ENCODE data around the gene XXYLT1. TPM values are rescaled to one million over a fixed set of nuclear protein-coding genes. Genes with fewer than 3 reads are reported as not detected.

XXYLT1 gene
- total RNA-seq, 1 donor from 2014 or later: 7.6 TPM

DNA sequence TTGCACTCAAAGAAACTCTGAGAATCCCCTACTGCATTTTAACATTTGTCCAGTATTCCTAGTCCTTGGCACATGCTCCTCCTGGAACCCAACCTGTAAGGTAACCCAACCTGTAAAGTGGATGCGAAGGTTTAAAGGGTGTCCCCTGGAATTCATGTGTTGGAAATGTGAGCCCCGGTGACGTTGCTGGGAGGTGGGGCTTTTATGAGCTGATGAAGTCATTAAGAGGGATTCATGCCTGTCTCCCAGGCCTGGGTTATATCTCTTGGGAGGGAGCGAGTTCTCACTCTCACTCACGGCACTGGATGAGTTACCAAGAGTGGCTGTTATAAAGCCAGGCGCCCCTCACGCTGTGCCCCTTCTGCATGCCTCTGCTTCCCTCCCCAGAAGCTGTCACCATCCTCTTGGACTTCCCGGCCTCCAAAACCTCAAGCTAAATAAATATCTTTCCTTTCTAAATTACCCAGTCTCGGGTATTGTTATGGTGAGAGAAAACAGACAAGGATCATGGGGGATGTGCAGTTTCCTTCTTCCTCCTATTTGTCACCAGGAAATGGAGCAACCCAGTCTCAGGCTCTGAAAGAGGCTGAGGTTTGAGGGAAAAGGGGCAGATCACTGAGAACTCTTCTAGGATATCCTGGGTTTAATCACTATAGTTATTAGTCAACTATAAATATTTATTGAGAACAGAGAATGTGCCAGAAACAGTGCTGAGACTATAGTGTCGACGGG is 7.6 kb downstream of the XXYLT1 start:
- no peaks in the 10 kb centered on the region for H3K9me3 Mint-ChIP-seq

DNA sequence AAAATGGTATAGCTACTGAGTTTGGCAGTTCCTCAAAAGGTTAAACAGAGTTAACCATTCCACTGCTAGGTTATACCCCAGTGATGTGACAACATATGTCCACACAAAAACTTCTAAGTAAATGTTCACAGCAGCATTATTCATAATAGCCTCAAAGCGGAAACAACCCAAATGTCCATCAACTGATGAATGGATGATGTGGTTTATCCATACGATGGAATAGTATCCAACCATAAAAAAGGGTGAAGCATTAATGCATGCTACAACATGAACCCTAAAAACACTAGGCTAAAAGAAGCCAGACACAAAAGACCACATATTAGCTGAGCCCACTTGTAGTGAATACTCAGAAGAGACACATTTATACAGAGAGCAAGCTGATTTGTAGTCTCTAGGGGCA is 9.0 kb downstream of the XXYLT1 start:
- DNase-seq: no peak
- H3K27ac Mint-ChIP-seq: no peak overlapping the region
- ChIA-PET POLR2A (interaction anchor here (1.1 to 2.7 kb wide), 3 partner anchors 8 to 579 kb away, joined by 4 to 17 read pairs (median 7); partner anchors contain the start of gene XXYLT1), CTCF (interaction anchor here (1.4 to 6.0 kb wide), 5 partner anchors 9 to 590 kb away, joined by 5 to 48 read pairs (median 12); partner anchors contain the start of genes LSG1 and XXYLT1)
- peaks cover 13% of the 10 kb centered on the region for H3K4me1 Mint-ChIP-seq
- TF ChIP-seq, protein P1, sequence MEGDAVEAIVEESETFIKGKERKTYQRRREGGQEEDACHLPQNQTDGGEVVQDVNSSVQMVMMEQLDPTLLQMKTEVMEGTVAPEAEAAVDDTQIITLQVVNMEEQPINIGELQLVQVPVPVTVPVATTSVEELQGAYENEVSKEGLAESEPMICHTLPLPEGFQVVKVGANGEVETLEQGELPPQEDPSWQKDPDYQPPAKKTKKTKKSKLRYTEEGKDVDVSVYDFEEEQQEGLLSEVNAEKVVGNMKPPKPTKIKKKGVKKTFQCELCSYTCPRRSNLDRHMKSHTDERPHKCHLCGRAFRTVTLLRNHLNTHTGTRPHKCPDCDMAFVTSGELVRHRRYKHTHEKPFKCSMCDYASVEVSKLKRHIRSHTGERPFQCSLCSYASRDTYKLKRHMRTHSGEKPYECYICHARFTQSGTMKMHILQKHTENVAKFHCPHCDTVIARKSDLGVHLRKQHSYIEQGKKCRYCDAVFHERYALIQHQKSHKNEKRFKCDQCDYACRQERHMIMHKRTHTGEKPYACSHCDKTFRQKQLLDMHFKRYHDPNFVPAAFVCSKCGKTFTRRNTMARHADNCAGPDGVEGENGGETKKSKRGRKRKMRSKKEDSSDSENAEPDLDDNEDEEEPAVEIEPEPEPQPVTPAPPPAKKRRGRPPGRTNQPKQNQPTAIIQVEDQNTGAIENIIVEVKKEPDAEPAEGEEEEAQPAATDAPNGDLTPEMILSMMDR (IDR thresholded peaks at IDR 0.05): no peak
- intact Hi-C loops (cut with micrococcal nuclease): loop anchor here (2.0 kb wide), 1 partner anchor 105 kb away; no protein-coding TSS in a partner anchor
- H3K4me3 Mint-ChIP-seq: no peak overlapping the region
- no peak for ATAC-seq (ENCODE audit: low read depth)
- H3K36me3 Mint-ChIP-seq (ENCODE audit: low read depth): no peaks in the 10 kb centered on the region
- H3K27me3 Mint-ChIP-seq: no peaks in the 10 kb centered on the region
- no peaks in the 10 kb centered on the region for H3K9me3 Mint-ChIP-seq

More for the DNA sequence above, 7.6 kb downstream of the XXYLT1 start:
- H3K27ac Mint-ChIP-seq: no peak overlapping the region
- H3K27me3 Mint-ChIP-seq: no peaks in the 10 kb centered on the region
- H3K36me3 Mint-ChIP-seq (ENCODE audit: low read depth): no peaks in the 10 kb centered on the region
- peaks cover 13% of the 10 kb centered on the region for H3K4me1 Mint-ChIP-seq
- H3K4me3 Mint-ChIP-seq: no peak overlapping the region
- CTCF ChIA-PET: interaction anchor here (2.2 to 6.0 kb wide), 3 partner anchors 8 to 592 kb away, joined by 9 to 48 read pairs (median 24); partner anchors contain the start of genes LSG1 and XXYLT1
- DNase-seq (no peak), ATAC-seq (ENCODE audit: low read depth) (no peak)
- intact Hi-C loops (cut with micrococcal nuclease): no loop called here
- POLR2A ChIA-PET: no interaction called here
- TF ChIP-seq, protein P1 (IDR thresholded peaks at IDR 0.05): no peak

DNA sequence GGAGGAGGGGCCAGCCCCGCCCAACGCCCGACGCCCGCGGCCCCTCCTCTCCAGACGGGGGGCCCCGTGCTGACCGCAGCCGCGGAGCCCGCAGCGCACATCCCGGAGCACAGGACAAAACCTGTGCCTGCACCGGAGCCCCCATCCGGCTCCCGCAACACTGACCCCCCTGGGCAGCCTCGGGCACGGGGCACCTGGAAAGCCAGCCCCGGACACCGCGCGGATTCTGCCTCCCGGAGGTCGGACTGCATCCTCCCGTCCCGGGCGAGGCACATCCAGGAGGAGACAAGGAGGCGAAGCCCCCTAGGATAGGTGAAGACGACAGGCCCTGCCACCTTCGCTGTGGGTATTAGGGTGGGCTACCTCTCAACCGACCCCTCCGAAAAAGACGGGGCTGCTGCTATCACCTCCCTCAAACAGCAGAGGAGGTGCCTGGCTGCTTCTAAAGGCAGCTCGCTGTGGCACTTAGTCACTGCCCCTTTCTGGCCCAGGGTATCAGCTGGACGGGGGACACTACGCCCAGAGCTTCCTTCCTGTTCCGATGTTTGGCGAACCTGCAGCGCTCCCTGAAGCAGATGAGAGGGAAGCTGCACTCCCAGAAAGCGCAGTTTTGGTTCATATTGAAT is 10.6 kb downstream of the XXYLT1 start:
- DNase-seq: no peak
- CTCF ChIA-PET: interaction anchor here (0.7 to 6.0 kb wide), 8 partner anchors 11 to 589 kb away, joined by 3 to 48 read pairs (median 9); partner anchors contain the start of genes LSG1 and XXYLT1
- POLR2A ChIA-PET: interaction anchor here (0.6 to 2.7 kb wide), 6 partner anchors 10 to 589 kb away, joined by 3 to 17 read pairs (median 6); partner anchors contain the start of genes FAM43A and LSG1
- H3K4me1 Mint-ChIP-seq: peaks cover 13% of the 10 kb centered on the region
- no peak overlapping the region for H3K27ac Mint-ChIP-seq
- intact Hi-C loops (cut with micrococcal nuclease): loop anchor here (1.0 to 2.0 kb wide), 8 partner anchors 104 to 588 kb away; partner anchors contain the start of gene LSG1
- ATAC-seq (ENCODE audit: low read depth): peak; percentile 2
- H3K9me3 Mint-ChIP-seq: no peaks in the 10 kb centered on the region
- no peaks in the 10 kb centered on the region for H3K36me3 Mint-ChIP-seq (ENCODE audit: low read depth)
- TF ChIP-seq, protein P1 (IDR thresholded peaks at IDR 0.05): no peak
- H3K4me3 Mint-ChIP-seq: peak overlapping the region; percentile 75
- no peaks in the 10 kb centered on the region for H3K27me3 Mint-ChIP-seq

DNA sequence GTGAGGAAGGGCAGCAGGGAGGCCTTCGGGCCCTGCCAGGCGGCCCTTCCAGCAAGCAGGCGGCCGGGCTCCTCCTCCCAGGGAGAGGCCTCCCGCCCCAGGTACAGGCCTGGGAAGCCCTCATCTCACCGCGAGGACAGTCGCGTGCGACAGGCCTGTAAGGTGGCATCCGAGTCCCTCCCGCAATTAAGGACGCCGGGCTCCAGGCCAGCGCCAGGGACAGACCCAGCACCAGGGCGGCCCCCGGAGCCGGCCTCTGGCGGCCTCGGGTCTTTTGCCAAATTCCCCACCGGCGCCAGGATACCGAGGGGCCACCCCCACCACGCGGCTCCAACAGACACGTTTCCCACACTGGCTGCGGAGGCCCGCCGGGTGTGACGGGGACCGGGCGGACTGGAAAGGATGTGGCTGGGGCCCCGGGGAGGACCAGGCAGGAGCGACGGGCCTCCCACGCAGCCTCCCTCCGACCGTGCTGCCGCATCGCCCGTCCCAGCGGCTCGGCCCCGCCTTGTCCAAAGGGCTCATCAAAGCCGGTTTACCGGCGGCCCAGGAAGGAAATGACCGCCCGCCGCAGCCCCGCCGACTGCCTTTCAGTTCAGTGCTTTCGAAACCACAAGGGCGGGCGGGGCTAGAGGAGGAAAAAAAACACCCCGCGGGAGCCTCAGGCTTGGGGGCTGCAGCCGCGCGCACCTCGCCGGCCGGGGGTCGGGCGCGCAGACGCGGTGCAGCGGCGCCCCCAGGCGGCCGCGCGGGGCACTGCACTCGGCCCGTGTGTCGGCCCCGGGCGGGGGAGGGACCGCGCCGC is 11.3 kb downstream of the XXYLT1 start:
- H3K27ac Mint-ChIP-seq: peak overlapping the region; percentile 81
- no peaks in the 10 kb centered on the region for H3K9me3 Mint-ChIP-seq
- TF ChIP-seq, protein P1 (IDR thresholded peaks at IDR 0.05): no peak
- H3K27me3 Mint-ChIP-seq: no peaks in the 10 kb centered on the region
- no peaks in the 10 kb centered on the region for H3K36me3 Mint-ChIP-seq (ENCODE audit: low read depth)
- POLR2A ChIA-PET: interaction anchor here (0.6 to 3.2 kb wide), 5 partner anchors 10 to 577 kb away, joined by 5 to 38 read pairs (median 7); partner anchors contain the start of gene FAM43A
- intact Hi-C loops (cut with micrococcal nuclease): loop anchor here (1.0 to 5.0 kb wide), 10 partner anchors 52 to 587 kb away; partner anchors contain the start of gene LSG1
- H3K4me1 Mint-ChIP-seq: peaks cover 13% of the 10 kb centered on the region
- CTCF ChIA-PET: interaction anchor here (1.0 to 6.0 kb wide), 9 partner anchors 257 to 588 kb away, joined by 3 to 48 read pairs (median 12); partner anchors contain the start of gene LSG1
- peak overlapping the region; percentile 74 for H3K4me3 Mint-ChIP-seq
- DNase-seq (peak; percentile 95), ATAC-seq (ENCODE audit: low read depth) (peak; percentile 91)

All from activated B cell treated with CpG ODN at 0.5 μM for 24 hours (primary cell).